Measurements from ENCODE around the gene NPW.

DNA sequence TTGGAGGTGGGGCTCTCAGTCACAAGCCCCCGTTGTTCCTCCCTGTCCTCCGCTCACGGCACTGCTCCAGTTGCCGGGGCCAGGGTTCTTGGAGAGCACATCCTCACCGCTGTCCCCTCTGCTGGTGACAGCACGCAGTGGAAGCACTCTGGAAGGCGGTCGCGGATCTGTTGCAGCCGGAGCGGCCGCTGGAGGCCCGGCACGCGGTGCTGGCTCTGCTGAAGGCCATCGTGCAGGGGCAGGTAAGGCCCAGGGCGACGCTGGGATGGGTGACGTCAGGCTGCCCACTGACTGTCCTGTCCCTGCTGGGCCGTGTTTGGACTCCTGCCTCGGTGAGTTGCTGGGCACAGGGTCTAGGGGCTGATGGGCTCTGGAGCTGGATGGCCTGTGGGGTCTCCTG, 33.6 kb downstream of the NPW start:
- TF ChIP-seq, protein P1, sequence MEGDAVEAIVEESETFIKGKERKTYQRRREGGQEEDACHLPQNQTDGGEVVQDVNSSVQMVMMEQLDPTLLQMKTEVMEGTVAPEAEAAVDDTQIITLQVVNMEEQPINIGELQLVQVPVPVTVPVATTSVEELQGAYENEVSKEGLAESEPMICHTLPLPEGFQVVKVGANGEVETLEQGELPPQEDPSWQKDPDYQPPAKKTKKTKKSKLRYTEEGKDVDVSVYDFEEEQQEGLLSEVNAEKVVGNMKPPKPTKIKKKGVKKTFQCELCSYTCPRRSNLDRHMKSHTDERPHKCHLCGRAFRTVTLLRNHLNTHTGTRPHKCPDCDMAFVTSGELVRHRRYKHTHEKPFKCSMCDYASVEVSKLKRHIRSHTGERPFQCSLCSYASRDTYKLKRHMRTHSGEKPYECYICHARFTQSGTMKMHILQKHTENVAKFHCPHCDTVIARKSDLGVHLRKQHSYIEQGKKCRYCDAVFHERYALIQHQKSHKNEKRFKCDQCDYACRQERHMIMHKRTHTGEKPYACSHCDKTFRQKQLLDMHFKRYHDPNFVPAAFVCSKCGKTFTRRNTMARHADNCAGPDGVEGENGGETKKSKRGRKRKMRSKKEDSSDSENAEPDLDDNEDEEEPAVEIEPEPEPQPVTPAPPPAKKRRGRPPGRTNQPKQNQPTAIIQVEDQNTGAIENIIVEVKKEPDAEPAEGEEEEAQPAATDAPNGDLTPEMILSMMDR (IDR thresholded peaks at IDR 0.05) = no peak
- TF ChIP-seq POLR2A (IDR thresholded peaks at IDR 0.05) = no peak
- TF ChIP-seq EP300 (IDR thresholded peaks at IDR 0.05) = no peak

All from stomach (tissue), 4 donors.